ENCODE results near the gene ASAP3.

The ASAP3 gene

DNA sequence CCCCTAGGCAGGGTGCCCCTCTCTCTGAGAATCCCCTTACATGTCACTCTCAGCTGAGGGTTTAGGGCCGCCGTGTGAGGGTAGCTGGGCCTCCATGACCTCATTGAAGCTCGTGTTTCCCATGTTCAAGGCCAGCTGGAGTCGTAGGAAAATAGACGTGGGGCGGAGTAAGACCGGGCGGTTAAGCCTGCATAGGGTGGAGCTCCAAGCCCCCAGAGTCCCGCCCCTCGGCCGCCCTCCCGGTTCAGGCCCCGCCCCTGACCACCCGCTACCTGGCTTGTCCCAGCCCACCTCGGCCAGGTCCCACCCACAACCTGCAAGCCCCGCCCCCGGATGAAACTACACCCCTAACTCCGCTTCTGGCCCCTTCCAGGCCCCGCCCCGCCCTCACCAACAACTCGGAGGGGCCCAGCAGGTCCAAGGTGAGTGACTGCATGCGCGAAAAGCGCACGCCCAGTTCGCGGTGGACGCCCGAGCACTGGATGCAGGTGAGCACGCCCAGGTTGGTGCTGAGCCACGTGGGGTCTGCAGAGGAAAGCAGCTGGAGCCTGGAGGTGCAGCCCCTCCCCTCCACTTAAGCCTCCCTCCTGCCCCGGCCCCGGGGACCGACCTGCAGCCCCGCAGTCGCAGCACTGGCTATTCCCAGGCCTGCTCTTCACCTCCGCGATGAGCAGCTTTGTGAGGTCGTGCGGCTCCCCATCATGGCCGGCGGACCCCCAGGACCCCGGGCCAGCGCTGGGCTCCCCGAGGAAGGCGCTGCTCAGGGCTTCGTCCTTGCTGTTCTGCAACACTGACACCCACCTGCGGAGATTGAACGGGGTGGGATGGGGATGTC lies 47.2 kb downstream of the ASAP3 start:
- peaks cover 9% of the 10 kb centered on the region for H3K27me3 Mint-ChIP-seq (ENCODE audit: low read depth)
- H3K36me3 Mint-ChIP-seq (ENCODE audit: low read depth): no peaks in the 10 kb centered on the region
- no peak overlapping the region for H3K27ac Mint-ChIP-seq
- no peaks in the 10 kb centered on the region for H3K4me1 Mint-ChIP-seq (ENCODE audit: low read depth)
- no peaks in the 10 kb centered on the region for H3K9me3 Mint-ChIP-seq
- no peak overlapping the region for H3K4me3 Mint-ChIP-seq

DNA sequence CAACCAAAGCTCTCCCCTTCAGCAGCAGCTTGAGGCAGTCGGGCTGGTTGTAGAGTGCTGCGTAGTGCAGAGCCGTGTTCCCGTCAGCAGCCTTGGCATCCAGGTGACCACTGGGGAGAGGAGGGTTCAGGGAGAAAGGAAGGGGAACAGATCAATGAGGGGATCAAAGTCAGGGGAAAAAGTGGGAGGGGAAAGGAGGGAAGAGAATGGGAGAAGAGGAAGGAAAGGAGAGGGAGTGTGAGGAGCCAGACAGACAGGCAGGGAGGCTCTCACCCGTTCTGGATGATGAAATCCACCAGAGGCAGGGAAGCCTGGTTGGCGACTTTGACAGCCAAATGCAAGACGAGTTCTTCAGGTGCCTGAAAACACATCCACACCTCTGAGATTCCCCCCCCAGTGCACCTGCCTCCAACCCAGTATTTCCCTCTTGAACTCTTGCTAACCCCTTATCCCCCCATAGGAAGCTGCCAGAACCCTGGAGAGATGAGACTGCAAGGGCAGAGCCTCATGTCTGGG lies 49.7 kb downstream of the ASAP3 start:
- H3K27me3 Mint-ChIP-seq (ENCODE audit: low read depth): peaks cover 12% of the 10 kb centered on the region
- no peaks in the 10 kb centered on the region for H3K9me3 Mint-ChIP-seq
- no peaks in the 10 kb centered on the region for H3K36me3 Mint-ChIP-seq (ENCODE audit: low read depth)
- H3K4me3 Mint-ChIP-seq: no peak overlapping the region
- H3K4me1 Mint-ChIP-seq (ENCODE audit: low read depth): no peaks in the 10 kb centered on the region
- no peak overlapping the region for H3K27ac Mint-ChIP-seq

DNA sequence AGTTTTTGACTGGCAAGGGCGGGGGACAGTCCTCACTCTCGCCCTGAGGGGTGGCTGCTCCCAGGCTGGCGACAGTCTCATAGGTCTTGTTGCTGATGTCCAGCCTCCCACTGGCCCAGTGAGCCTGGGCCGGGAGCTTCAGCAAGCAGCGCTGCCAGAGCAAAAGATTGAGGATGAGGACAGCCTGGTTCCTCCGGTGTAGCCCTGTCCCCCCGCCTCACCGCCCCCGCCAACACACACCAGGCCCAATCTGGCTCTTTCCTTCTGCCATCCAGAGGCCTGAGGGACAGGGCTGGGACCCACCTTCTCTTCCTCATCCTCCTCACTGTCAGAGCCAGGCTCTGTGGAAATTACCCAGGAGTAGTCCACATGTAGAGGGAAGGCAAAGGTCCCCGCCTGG lies 50.9 kb downstream of the ASAP3 start:
- Mint-ChIP-seq H3K4me1 (ENCODE audit: low read depth) (no peaks in the 10 kb centered on the region), H3K9me3 (no peaks in the 10 kb centered on the region), H3K27me3 (ENCODE audit: low read depth) (peaks cover 17% of the 10 kb centered on the region), H3K4me3 (no peak overlapping the region), H3K36me3 (ENCODE audit: low read depth) (no peaks in the 10 kb centered on the region), H3K27ac (no peak overlapping the region)

DNA sequence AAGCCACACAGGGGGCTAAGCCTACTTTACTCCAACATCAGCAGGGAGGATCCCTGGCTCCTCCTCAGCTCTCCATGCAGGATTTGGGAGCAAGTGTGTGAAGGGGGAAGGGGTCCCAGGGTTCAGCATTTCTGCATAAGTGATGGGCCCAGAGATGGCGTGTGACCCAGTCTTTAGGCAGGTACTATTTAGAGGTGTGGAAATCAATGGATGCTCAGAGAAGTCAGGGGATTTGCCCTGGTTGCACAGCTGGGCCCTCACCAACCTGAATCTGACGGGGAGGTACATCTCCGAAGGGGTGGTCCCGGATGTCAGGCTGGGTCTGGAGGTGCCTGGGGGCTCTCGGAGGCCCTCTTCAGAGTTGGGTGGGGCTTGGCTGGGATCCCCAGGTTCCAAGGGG lies 52.5 kb downstream of the ASAP3 start:
- H3K4me1 Mint-ChIP-seq (ENCODE audit: low read depth): no peaks in the 10 kb centered on the region
- peaks cover 24% of the 10 kb centered on the region for H3K27me3 Mint-ChIP-seq (ENCODE audit: low read depth)
- H3K36me3 Mint-ChIP-seq (ENCODE audit: low read depth): no peaks in the 10 kb centered on the region
- no peaks in the 10 kb centered on the region for H3K9me3 Mint-ChIP-seq
- no peak overlapping the region for H3K4me3 Mint-ChIP-seq
- no peak overlapping the region for H3K27ac Mint-ChIP-seq

DNA sequence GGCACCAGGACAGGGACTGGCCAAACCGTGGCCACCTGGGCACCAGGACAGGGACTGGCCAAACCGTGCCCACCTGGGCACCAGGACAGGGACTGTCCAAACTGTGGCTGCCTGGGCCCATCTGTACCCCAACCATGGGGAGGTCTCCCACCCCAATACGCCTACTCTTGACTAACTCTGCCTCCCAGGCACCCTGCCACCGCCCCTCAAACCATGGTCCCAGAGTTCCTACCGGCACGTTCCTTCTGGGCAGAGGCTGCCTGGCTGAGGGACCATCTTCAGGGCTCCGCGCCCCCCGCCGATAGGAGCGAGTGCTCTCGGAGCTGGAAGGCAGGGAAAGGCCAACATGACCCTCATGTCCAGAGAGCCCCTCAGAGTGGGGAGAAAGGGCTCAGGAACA lies 53.2 kb downstream of the ASAP3 start:
- Mint-ChIP-seq H3K27ac (no peak overlapping the region), H3K9me3 (no peaks in the 10 kb centered on the region), H3K36me3 (ENCODE audit: low read depth) (no peaks in the 10 kb centered on the region), H3K4me1 (ENCODE audit: low read depth) (no peaks in the 10 kb centered on the region), H3K27me3 (ENCODE audit: low read depth) (peaks cover 30% of the 10 kb centered on the region), H3K4me3 (no peak overlapping the region)

DNA sequence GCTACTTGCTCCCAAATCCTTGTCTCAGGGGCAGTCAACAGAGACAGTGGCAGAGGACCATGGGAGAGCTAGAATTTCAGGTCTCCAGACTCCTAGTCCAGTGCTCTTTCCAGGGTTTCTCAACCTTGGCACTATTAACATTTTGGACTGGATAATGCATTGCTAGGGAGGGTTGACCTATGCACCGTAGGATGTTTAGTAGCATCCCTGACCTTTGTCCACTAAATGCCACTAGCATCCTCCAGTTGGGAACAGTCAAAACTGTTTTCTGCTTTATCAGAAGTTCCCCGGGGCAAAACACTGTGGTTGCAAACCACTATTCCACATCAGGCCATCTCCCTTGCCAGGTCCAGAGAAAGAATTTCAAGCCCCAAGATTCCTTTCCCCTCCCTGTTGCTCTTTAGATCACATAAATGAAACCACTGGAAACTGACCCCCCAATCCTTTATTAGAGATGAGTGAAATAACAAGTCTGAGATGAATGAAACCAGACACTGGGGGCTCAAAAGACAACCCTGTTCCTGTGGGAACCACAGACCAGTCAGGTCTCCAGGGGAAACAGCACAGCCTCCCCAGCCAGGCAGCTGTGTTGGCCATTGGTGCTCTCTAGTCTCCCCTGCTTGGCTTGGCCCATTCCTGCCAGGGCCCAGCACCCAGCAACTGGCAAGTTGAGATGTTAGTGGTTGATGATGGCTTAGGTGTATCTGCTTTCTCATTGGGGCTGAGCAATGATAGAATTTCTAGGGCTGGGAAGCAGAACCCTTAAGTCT lies 55.7 kb downstream of the ASAP3 start:
- Mint-ChIP-seq H3K27me3 (ENCODE audit: low read depth) (peaks cover 45% of the 10 kb centered on the region), H3K9me3 (no peaks in the 10 kb centered on the region), H3K36me3 (ENCODE audit: low read depth) (no peaks in the 10 kb centered on the region), H3K4me1 (ENCODE audit: low read depth) (peaks cover 6% of the 10 kb centered on the region), H3K27ac (no peak overlapping the region), H3K4me3 (no peak overlapping the region)

DNA sequence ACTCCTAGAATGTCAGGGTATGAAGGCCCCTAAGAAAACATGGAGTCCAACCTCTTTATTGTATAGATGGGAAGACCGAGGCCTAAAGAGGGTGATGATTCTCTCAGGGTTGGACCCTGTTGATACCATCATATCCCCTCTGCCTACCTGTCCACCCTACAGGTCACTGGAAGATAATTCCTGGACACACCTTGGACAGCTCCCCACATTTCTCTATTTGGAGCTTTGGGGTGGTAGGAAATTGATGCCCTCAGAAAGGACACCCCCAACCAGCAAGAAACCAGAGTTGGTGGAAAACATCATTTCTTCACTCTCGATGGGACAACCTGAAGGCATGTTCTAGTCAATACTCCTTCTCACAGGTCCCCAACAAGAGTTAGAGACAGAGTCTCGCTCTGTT lies 56.4 kb downstream of the ASAP3 start:
- Mint-ChIP-seq H3K4me3 (no peak overlapping the region), H3K9me3 (no peaks in the 10 kb centered on the region), H3K36me3 (ENCODE audit: low read depth) (no peaks in the 10 kb centered on the region), H3K27ac (no peak overlapping the region), H3K4me1 (ENCODE audit: low read depth) (peaks cover 13% of the 10 kb centered on the region), H3K27me3 (ENCODE audit: low read depth) (peaks cover 46% of the 10 kb centered on the region)

DNA sequence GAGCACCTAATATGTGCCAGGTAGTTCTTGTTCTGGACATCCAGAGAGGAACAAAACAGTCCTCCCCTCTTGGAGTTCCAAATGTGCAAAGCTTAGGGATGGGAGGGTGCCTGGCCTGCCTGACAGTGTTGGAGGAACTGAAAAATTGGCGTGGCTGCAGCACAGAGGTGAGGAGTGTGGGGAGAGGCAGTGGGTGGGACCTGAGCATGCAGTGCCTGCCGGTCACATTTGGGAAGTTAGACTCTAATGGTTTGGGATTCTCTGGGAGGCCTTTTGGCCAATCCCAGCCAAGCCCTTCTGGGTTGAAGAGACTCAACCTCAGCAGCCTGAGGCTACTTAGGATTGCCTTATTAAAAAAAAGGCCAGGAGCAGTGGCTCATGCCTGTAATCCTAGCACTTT lies 57.2 kb downstream of the ASAP3 start:
- H3K4me1 Mint-ChIP-seq (ENCODE audit: low read depth): peaks cover 20% of the 10 kb centered on the region
- H3K27me3 Mint-ChIP-seq (ENCODE audit: low read depth): peaks cover 50% of the 10 kb centered on the region
- H3K27ac Mint-ChIP-seq: no peak overlapping the region
- no peaks in the 10 kb centered on the region for H3K36me3 Mint-ChIP-seq (ENCODE audit: low read depth)
- H3K9me3 Mint-ChIP-seq: no peaks in the 10 kb centered on the region
- no peak overlapping the region for H3K4me3 Mint-ChIP-seq

DNA sequence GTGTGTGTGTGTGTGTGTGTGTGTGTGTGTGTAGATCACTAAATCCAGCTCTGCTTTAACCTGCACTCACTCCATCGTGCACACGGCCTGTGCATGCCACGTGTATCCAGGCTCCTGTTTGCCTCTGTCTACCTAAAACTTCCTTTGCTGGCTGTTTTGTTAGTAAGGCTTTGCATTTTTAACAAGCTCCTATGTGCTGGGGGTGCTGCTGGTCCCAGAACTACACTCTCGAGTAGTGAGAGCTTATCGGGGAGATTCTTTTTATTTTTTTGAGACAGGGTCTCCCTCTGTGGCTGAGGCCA lies 58.8 kb downstream of the ASAP3 start:
- peaks cover 50% of the 10 kb centered on the region for H3K27me3 Mint-ChIP-seq (ENCODE audit: low read depth)
- H3K36me3 Mint-ChIP-seq (ENCODE audit: low read depth): no peaks in the 10 kb centered on the region
- H3K4me1 Mint-ChIP-seq (ENCODE audit: low read depth): peaks cover 22% of the 10 kb centered on the region
- no peaks in the 10 kb centered on the region for H3K9me3 Mint-ChIP-seq
- H3K27ac Mint-ChIP-seq: no peak overlapping the region
- peak overlapping the region; percentile 67 for H3K4me3 Mint-ChIP-seq

DNA sequence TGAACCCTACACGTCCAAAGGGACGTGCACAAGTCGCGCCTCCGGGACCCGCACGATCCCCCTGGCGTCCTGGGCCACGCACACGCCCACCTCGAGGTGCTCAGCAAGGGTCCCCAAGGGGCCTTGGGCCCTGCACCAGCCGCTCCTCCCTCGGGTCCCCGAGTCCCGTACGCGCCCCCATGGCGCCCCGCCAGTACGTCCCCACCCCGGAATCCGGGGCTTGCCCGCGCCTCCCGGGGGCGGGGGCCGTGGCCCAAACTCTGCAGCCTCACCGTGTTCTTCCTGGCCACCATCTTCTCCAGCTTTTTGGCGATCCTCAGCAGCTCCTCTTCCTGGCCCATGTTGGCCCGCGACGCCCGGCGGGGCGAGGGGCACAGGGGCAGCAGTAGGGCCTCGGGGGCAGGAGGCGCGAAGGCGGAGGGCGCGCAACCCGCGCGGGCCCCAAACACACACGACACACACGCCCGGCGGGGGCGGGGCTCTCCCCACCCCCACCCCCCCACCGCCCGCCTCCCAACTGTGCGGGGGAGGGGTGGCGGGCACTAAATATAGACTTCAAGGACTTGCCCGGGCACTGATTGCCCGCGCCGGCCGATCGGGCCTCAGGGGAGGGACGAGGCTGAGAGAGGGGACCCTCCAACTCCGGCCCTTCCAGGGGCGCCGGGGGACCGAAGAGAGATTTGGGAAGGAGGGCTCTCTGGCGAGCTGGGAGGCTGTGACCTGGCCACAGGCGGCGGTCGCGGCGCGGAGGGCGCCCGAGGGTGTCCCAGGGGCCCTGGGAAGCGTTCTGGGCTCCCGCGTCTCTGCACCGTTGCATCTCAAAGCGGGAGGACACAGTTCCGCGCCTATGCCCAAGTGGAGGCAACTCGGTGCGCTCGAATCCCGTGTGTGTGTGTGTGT lies 59.4 kb downstream of the ASAP3 start, which contains the start of gene TCEA3:
Gene TCEA3, minus strand, starts transcription at position 456 of the 900 bp plus-strand sequence. Its CDS starts 115 bp downstream, at position 341.
- Mint-ChIP-seq H3K9me3 (no peaks in the 10 kb centered on the region), H3K4me3 (peak within 1 kb of the TSS; percentile 82), H3K36me3 (ENCODE audit: low read depth) (no peaks in the 10 kb centered on the region), H3K27me3 (ENCODE audit: low read depth) (peaks cover 49% of the 10 kb centered on the region), H3K4me1 (ENCODE audit: low read depth) (peaks cover 26% of the 10 kb centered on the region), H3K27ac (peak within 1 kb of the TSS; percentile 63)

DNA sequence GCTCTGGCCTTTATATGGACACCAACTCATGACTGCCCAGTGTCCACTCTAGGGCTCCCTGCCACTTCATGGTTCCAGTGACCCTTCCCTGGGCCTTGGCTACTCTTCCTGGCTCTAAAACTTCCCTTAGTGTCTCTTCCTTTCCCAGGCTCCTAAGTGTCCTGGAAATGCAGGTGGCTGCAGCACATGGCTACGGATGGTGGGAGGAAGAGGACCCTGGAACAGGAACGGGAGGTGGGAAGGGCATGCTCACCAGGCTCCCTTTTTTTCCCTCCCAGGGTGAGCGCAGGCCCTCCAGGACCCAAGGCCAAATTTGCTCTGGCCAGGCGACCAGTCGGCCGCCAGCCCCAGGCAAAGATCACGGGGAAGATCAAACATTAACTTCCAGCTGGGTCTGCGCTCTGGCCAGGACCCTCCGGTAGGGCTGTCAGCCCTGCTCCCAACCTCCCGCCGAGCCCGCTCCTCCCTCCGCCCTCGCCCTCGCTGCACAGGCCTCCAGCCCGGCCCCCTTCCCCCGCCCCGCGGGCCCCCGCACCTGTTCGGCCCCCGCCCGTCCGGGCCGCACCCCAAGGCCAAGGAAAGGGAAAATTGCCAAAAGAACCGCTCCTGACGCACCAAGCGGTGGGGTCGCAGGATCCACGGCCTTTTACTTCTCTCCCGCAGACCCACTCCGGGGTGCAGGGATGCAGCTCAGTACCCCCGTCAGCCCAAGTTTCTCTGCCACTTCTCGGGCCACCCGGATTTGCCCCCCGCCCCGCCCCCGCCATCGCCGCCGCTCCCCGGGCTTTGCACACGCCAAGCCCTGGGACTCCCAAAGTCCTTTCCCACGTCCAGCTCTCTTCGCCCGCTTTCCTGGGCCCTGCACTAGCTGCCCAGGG lies 60.3 kb downstream of the ASAP3 start:
- Mint-ChIP-seq H3K4me3 (peak overlapping the region; percentile 78), H3K27me3 (ENCODE audit: low read depth) (peaks cover 47% of the 10 kb centered on the region), H3K4me1 (ENCODE audit: low read depth) (peaks cover 26% of the 10 kb centered on the region), H3K27ac (peak overlapping the region; percentile 63), H3K9me3 (no peaks in the 10 kb centered on the region), H3K36me3 (ENCODE audit: low read depth) (no peaks in the 10 kb centered on the region)

DNA sequence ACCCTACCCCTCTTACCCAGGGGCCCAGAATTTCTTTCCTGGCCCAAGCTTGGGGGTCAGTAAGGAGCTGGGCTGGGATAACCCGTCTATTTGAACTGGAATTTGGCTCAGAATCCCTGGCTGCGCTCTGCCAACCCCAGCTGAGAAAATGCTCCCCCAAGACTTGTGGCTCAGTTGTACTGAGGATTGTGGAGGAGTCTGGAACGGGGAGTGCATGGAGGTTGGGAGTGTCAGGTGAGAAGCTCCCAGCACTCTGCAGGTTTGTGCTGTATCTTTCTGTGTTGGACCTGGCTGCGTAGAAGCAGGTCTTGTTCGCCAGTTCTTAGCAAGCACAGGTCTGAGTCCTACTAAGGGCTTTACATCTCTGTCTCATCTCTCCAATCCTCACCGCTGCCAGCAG lies 61.0 kb downstream of the ASAP3 start:
- Mint-ChIP-seq H3K4me3 (peak overlapping the region; percentile 71), H3K27ac (peak overlapping the region; percentile 63), H3K4me1 (ENCODE audit: low read depth) (peaks cover 26% of the 10 kb centered on the region), H3K36me3 (ENCODE audit: low read depth) (no peaks in the 10 kb centered on the region), H3K9me3 (no peaks in the 10 kb centered on the region), H3K27me3 (ENCODE audit: low read depth) (peaks cover 41% of the 10 kb centered on the region)

DNA sequence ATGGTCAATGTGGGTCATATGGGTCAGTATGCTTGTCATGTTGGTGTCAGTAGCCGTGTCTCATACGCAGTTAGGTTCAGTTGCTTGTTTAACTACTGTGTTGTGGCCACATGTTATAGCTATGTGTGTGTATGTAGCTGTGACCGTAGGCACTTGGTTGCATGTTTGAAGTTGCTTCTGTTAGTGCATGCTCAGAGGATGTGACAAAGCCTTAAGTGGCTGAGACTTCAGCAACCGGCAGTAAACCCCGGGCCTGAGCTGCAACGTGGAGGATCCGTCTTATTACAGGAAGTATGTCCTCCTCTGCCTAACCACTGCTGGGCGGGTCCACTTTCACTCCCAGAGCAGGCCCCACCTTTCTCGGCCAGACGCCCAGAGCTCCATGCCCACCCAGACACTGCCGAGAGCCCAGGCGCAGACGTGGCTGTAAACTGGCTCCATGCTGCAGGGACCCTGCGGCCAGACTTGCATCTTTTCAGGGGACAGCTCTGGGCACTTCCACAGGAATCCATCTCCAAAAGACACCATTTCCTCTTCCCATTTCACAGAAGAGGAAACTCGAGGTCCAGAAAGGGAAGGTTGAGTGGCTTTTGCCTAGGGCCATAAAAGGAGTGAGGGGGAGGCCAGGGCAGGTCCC lies 61.6 kb downstream of the ASAP3 start:
- peaks cover 40% of the 10 kb centered on the region for H3K27me3 Mint-ChIP-seq (ENCODE audit: low read depth)
- H3K9me3 Mint-ChIP-seq: no peaks in the 10 kb centered on the region
- H3K4me1 Mint-ChIP-seq (ENCODE audit: low read depth): peaks cover 26% of the 10 kb centered on the region
- H3K4me3 Mint-ChIP-seq: peak overlapping the region; percentile 71
- H3K27ac Mint-ChIP-seq: peak overlapping the region; percentile 71
- no peaks in the 10 kb centered on the region for H3K36me3 Mint-ChIP-seq (ENCODE audit: low read depth)

Data from T-helper 1 cell treated with Interleukin-12 subunit alpha and Interleukin-12 subunit beta and Interleukin-4 antibody, amounts not matched to agents 30 μg/mL and 1 μg/mL, for 36 hours (primary cell).